Effector memory CD8-positive, alpha-beta T cell (primary cell): ENCODE results near the gene TMEM143.
A peak's percentile ranks its signal among the peaks of the same experiment; 100 is the strongest.
"Not testable (repeated sequence)": the region's sequence is repeated elsewhere in the genome, so short reads cannot be mapped to it uniquely, and the experiment has no call there.

Experiments
- ATAC-seq: fragments of 150-1000 bp; cut with Tn5 transposase; replicated peaks from 2 replicates; pipeline ENCODE4 v1.10.0; 2021; ENCODE audit warnings: mild to moderate bottlenecking, moderate library complexity
- DNase-seq, 3 experiments: peaks; one replicate each; pipeline ENCODE4 v3.0.0; 2021
- H3K27ac Mint-ChIP-seq, 2 donors: one replicate each; pipeline ENCODE4 v1.8.0; 2022; ENCODE audit warnings: mild to moderate bottlenecking in 2 of 2, mixed read lengths in 2 of 2, moderate library complexity in 2 of 2
- H3K27me3 Mint-ChIP-seq, 2 donors: one replicate each; pipeline ENCODE4 v1.8.0; 2022; ENCODE audit warnings: mixed read lengths in 2 of 2
- H3K36me3 Mint-ChIP-seq: one replicate; pipeline ENCODE4 v1.8.0; 2022; ENCODE audit warnings: mild to moderate bottlenecking, moderate library complexity, mixed read lengths; ENCODE audit not compliant: insufficient read depth
- H3K4me1 Mint-ChIP-seq, 2 donors: one replicate each; pipeline ENCODE4 v1.8.0; 2022; ENCODE audit warnings: low read depth in 2 of 2, mixed read lengths in 2 of 2
- H3K4me3 Mint-ChIP-seq, 2 donors: one replicate each; pipeline ENCODE4 v1.8.0; 2022; ENCODE audit warnings: mild to moderate bottlenecking in 2 of 2, mixed read lengths in 2 of 2, moderate library complexity in 2 of 2
- H3K9me3 Mint-ChIP-seq, 2 donors: one replicate each; pipeline ENCODE4 v1.8.0; 2022; ENCODE audit warnings: mixed read lengths in 2 of 2

TMEM143 gene

DNA sequence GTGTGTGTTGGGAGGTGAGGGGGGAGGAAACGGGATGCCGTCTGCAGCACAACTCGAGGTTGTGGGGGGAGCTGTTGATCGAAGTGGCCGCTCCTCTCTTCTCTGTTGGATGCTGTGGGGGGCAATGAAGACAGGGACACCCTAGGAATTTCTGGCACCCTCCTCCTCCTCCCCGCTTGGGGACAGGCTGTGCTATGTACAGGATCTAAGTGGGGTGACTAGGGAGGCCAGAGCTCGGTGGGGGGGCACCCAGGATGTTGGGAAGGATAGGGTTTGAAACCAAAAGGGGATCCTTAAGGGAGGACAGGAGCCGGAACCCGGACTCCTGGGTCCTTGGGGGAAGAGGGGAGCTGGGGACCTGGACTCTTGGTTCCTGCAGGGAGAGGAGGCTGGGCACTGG lies 31.8 kb upstream of the TMEM143 start:
- H3K27ac Mint-ChIP-seq, result peak overlapping the region in 1 of 2 donors; percentile 49
- peaks cover 0 to 5% of the 10 kb centered on the region in 2 donors for H3K9me3 Mint-ChIP-seq
- peak overlapping the region; percentile 40 to 76 for H3K4me3 Mint-ChIP-seq
- ATAC-seq (no peak), DNase-seq (no peak)
- H3K4me1 Mint-ChIP-seq, result peaks cover 35 to 66% of the 10 kb centered on the region in 2 donors
- peaks cover 32 to 51% of the 10 kb centered on the region in 2 donors for H3K27me3 Mint-ChIP-seq
- peaks cover 9% of the 10 kb centered on the region for H3K36me3 Mint-ChIP-seq

DNA sequence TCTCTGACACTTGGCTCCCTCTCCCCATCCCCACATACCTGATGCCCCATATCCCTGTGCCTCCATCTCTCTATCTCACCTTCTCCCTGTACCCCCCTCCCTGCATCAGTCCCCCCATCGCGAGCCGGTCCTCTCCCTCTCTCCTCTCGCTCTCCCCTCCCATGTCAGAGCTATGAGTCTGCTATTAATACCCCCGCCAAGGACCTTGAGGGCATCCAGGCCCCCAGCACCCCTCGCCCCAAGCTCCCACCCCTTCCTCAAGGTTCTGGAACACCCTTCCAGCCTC lies 31.4 kb upstream of the TMEM143 start:
- ATAC-seq (no peak), DNase-seq (no peak)
- Mint-ChIP-seq H3K4me1 (peaks cover 37 to 67% of the 10 kb centered on the region in 2 donors), H3K36me3 (peaks cover 12% of the 10 kb centered on the region), H3K4me3 (peak overlapping the region; percentile 36 to 76), H3K9me3 (peaks cover 0 to 5% of the 10 kb centered on the region in 2 donors), H3K27me3 (peaks cover 32 to 51% of the 10 kb centered on the region in 2 donors), H3K27ac (peak overlapping the region in 1 of 2 donors; percentile 49)

DNA sequence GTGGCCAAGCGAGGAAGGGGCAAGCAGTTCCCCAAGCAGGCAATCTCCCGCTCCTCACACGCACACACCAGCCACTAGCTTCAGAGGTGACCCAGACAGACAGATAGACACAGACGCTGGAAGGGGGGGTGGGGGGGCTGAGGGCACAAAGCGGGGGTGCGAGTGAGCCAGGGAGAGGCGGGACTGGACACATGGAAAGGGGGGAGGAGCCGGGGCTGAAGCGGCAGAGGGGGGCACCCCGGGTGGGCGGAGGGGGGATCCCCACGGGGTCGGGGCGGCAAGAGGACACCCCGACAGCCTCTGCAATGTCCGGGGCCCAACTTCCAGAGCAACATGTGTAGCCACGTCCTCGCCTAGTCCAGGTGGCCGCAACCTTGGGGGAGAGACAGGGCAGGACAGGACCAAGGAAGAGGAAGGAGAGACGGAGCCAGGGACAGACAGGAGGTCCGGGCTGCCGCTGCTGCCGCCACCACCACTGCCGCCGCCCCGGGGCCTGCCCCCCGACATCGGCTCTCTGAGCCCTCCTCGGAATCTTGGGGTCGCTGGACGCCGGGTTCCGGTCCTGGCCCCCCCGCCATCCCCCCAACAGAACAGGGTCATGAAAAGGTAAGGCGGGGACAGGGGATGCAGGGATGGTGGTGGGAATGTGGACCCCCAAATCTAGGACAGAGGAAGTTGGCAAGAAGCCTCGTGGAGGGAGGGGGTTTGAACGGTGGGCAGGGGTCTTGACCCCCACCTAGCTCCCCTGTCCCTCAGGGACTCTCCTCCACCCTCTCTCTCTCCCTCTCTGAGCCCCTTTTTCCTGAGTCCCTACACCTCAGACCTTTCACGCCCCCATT lies 30.8 kb upstream of the TMEM143 start:
- DNase-seq, result no peak
- peaks cover 0 to 5% of the 10 kb centered on the region in 2 donors for H3K9me3 Mint-ChIP-seq
- H3K27me3 Mint-ChIP-seq, result peaks cover 32 to 51% of the 10 kb centered on the region in 2 donors
- no peak for ATAC-seq
- no peak overlapping the region for H3K27ac Mint-ChIP-seq
- H3K4me1 Mint-ChIP-seq, result peaks cover 37 to 66% of the 10 kb centered on the region in 2 donors
- peak overlapping the region; percentile 36 to 76 for H3K4me3 Mint-ChIP-seq
- peaks cover 12% of the 10 kb centered on the region for H3K36me3 Mint-ChIP-seq

DNA sequence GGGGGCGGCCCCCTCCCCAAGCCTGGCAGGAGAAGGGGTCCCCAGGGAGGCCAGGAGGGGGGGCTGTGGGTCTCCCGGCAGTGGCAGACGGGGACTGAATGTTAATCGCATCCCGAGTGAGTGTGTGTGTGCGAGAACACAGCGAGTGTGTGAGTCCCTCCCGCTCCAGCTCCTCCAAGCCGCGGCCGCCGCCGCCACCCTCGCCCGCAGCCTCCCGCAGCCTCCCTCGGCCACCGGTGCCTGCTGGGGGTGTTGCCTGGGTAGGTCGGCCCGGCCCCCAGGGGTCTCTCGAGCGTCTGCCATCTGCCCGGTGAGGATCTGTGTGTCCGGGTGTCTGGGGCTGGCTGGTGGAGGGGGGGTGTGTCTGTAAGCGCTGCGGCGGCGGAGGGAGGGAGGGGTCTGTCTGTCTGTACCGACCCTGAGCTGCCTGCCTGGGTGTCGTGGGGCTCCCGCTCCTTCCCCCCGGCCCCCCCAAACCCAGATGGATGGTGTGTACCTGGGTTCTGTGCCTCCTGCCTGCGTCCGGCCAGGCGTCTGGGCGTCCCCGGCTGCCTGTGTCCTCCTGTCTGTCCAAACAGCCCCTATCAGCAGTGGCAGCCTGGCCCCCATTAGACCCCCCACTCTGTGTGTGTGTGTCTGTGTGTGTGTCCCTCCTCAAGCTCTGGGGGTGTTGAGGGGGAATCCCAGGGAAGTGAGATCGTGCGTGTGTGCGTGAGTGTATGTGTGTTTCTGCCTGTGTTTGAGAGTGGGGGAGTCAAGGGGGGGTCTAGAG lies 30.0 kb upstream of the TMEM143 start, which contains the start of gene GRIN2D:
TSS of gene GRIN2D (plus strand) at position 110 of the 772 bp plus-strand sequence. CDS start 4,725 bp downstream, outside the sequence.
- ATAC-seq (no peak), DNase-seq (no peak)
- Mint-ChIP-seq H3K36me3 (peaks cover 12% of the 10 kb centered on the region), H3K27me3 (peaks cover 32 to 51% of the 10 kb centered on the region in 2 donors), H3K4me3 (peak within 1 kb of the TSS; percentile 93 to 95), H3K9me3 (no peaks in the 10 kb centered on the region), H3K27ac (peak within 1 kb of the TSS; percentile 58 to 80), H3K4me1 (peaks cover 35 to 58% of the 10 kb centered on the region in 2 donors)

DNA sequence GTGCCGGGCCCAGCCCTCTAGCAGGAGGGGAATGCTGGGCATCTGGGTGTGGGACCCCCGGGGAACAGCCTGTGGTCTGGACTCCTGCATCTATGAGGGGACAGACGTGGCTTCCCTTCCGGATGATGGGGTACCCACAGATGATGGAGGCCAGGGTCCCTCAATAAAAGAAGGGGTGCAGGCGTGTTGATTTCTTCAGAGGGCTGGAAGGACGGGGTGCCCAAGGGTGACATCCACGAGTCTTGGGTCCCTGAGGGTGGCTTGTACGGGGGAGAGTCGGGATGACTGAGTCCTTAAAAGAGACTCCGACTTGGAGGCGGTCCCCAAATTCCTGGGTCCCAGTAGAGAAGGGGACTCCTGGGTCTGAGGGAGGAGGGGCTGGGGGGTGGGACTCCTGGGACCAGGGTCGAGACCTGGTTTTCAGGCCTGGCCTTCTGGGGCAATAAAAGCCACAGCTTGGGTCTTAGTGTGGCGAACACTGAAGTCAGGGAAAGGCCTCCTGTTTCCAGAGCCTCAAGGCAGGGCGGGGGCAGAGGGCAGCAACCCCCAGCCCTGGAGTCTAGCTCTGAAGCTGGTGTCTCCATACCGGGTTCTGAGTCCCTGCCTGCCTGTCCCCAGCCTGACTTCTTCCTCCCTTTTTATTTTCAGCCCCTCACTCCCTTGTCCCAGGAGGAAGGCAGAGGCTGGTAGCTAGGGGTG lies 29.3 kb upstream of the TMEM143 start:
- H3K4me1 Mint-ChIP-seq, result peaks cover 37 to 57% of the 10 kb centered on the region in 2 donors
- no peak for DNase-seq
- no peak for ATAC-seq
- H3K27ac Mint-ChIP-seq, result peak overlapping the region; percentile 58 to 80
- H3K27me3 Mint-ChIP-seq, result peaks cover 32 to 51% of the 10 kb centered on the region in 2 donors
- peak overlapping the region; percentile 93 to 95 for H3K4me3 Mint-ChIP-seq
- peaks cover 16% of the 10 kb centered on the region for H3K36me3 Mint-ChIP-seq
- H3K9me3 Mint-ChIP-seq, result no peaks in the 10 kb centered on the region

DNA sequence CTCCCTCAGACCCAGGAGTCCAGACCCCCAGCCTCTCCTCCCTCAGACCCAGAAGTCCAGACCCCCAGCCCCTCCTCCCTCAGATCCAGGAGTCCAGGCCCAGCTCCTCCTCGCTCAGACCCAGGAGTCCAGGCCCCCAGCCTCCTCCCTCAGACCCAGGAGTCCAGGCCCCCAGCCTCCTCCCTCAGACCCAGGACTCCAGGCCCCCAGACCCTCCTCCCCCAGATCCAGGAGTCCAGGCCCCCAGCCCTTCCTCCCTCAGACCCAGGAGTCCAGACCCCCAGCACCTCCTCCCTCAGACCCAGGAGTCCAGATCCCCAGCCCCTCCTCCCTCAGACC lies 28.2 kb upstream of the TMEM143 start:
- Mint-ChIP-seq H3K36me3 (peaks cover 22% of the 10 kb centered on the region), H3K4me1 (peaks cover 28 to 47% of the 10 kb centered on the region in 2 donors), H3K4me3 (peak overlapping the region; percentile 93 to 95), H3K27ac (peak overlapping the region in 1 of 2 donors; percentile 58), H3K27me3 (peaks cover 25 to 41% of the 10 kb centered on the region in 2 donors)
- not testable (repeated sequence) for ATAC-seq, DNase-seq, H3K9me3 Mint-ChIP-seq

DNA sequence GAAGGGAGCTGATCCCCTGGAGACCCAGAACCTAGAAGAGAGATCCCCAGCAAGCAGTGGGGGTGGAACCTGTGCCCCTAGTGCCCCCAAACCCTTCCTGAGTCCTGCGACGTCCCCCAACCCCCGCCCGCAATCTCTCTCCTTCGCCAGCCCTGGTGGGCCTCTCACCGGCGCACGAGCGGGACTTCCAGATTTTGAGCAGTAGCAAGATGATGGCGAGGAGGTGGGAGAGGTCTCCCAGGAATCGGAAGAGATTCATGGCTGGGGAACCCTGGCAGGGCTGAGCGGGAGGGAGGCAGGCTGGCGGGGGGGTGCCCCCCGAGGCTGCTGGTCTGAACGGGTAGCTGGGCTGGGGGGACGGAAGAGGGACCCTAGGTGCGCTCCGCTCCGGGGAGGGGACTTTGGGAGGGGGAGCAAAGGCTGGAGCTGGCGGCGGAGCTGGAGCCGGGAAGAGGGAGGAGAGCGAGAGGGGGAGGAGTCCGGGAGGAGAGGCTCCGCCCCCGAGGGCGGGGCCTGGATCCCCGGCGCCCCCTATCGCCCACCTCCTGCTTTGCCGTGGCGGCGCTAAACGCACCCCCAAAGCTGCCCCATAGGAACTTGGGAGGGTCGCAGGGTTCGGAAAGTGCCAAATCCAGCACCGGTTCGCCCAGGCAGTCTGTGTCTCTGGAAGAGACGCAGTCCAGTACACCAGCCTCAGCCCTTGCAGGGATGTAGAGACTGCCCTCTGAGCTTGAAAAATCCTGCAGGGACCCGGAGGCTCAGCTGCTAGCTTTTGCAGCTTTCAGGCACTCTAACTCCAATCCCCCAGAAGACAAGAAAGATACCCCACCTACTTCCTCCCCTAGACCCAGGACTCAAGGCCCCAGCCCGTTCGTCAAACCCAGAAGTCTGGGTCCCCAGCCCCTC lies 27.6 kb upstream of the TMEM143 start, which contains the start of gene KDELR1:
TSS of gene KDELR1 (minus strand) at position 452 of the 906 bp plus-strand sequence. CDS start at position 259, 193 bp downstream.
- H3K9me3 Mint-ChIP-seq, result no peaks in the 10 kb centered on the region
- H3K27ac Mint-ChIP-seq, result peak within 1 kb of the TSS; percentile 97 to 98
- peaks cover 25 to 37% of the 10 kb centered on the region in 2 donors for H3K27me3 Mint-ChIP-seq
- ATAC-seq (peak; percentile 77), DNase-seq (peak; percentile 68 to 79 (median 75))
- peaks cover 27% of the 10 kb centered on the region for H3K36me3 Mint-ChIP-seq
- H3K4me1 Mint-ChIP-seq, result peaks cover 28 to 47% of the 10 kb centered on the region in 2 donors
- H3K4me3 Mint-ChIP-seq, result peak within 1 kb of the TSS; percentile 93 to 95

DNA sequence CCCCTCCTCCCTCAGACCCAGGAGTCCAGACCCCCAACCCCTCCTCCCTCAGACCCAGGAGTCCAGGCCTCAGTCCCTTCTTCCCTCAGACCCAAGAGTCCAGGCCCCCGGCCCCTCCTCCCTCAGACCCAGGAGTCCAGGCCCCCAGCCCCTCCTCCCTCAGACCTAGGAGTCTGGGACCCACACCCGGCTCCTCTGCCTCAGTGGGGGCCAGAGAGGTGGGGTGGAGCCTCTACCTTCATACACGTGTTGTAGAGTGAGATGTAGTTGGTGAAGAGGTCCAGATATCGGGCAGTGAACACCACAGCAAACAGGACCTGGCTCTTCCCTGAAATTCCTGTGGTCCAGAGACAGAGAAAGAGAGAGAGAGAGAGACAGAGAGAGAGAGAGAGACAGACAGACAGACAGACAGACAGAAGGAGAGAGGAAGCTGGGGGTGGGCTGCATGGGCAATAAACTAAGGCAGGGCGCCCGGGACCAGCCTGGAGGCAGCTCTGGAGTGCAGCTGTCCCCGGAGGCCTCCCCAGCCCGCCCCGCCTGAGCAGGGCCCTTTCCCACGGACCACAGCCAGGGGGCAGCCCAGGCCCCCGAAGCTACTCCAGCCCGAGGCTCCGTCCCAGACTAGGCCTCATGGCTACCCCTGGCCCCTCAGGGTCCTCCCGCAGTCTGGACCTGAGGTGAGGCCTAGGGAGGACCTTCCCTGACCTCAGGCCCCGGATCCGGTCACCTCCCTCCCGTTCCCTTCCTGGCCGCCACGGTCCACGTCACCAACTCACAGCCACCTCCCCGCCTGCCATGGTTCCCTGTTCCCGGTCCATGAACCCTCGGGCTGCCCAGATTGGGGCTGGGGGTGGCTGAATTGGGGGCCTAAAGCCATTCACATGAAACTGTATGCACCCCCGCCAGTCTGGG lies 26.7 kb upstream of the TMEM143 start:
- Mint-ChIP-seq H3K27me3 (peaks cover 17 to 28% of the 10 kb centered on the region in 2 donors), H3K27ac (peak overlapping the region; percentile 97 to 98), H3K4me1 (peaks cover 26 to 41% of the 10 kb centered on the region in 2 donors), H3K9me3 (no peaks in the 10 kb centered on the region), H3K36me3 (peaks cover 33% of the 10 kb centered on the region), H3K4me3 (peak overlapping the region; percentile 93 to 95)
- ATAC-seq (peak; percentile 74), DNase-seq (peak; percentile 58 to 67 (median 65))

DNA sequence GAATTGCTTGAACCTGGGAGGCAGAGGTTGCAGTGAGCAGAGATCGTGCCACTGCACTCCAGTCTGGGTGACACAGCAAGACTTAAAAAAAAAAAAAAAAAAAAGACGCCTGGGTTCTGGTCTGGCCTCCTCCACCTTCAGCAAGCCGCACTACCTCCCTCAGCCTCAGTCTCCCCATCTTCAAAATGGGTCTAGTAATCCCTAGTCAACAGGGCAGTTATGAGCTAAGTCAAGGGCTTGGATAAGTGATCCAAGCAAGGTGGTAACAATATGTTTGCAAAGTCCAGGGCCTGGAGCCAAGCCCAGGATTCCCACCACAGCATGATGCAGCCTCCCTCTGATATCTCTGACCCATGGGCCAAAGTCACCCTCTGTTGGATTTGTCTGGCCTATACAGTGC lies 23.2 kb upstream of the TMEM143 start:
- H3K36me3 Mint-ChIP-seq, result peaks cover 66% of the 10 kb centered on the region
- H3K4me3 Mint-ChIP-seq, result no peak overlapping the region
- ATAC-seq (no peak), DNase-seq (no peak)
- no peaks in the 10 kb centered on the region for H3K9me3 Mint-ChIP-seq
- H3K4me1 Mint-ChIP-seq, result peaks cover 14 to 21% of the 10 kb centered on the region in 2 donors
- H3K27ac Mint-ChIP-seq, result no peak overlapping the region
- H3K27me3 Mint-ChIP-seq, result no peaks in the 10 kb centered on the region

DNA sequence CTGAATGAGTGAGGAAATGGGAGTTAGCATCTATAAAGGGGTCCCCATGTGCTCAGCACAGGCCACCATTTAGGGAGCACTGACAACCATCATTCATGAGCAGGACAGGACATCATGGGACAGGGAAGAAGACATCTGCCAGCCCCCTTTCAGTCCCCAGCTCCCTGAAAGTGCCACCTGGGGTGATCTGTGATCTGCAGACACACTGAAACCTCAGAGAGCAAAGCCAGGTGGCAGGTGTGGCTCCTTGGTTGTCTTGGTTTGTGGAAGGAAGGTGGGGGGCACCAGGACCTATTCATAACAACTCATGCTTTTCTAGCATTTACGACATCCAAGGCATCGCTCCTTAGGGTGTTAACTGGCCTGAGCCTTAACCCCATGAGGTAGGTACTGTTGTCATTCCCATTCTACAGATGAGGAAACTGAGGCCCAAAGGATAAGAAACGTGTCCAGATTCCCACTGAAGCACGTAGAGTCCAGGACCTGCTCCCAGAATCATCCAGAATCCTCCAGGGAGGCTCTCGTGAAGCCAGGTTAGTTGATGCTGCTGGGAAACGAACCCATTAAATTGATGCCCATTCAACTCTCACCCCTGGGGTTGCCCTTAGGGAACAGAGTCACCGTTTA lies 21.8 kb upstream of the TMEM143 start:
- no peak for ATAC-seq
- Mint-ChIP-seq H3K9me3 (no peaks in the 10 kb centered on the region), H3K4me1 (peaks cover 6 to 9% of the 10 kb centered on the region in 2 donors), H3K27me3 (no peaks in the 10 kb centered on the region), H3K36me3 (peaks cover 67% of the 10 kb centered on the region), H3K27ac (no peak overlapping the region), H3K4me3 (no peak overlapping the region)
- DNase-seq, result no peak

DNA sequence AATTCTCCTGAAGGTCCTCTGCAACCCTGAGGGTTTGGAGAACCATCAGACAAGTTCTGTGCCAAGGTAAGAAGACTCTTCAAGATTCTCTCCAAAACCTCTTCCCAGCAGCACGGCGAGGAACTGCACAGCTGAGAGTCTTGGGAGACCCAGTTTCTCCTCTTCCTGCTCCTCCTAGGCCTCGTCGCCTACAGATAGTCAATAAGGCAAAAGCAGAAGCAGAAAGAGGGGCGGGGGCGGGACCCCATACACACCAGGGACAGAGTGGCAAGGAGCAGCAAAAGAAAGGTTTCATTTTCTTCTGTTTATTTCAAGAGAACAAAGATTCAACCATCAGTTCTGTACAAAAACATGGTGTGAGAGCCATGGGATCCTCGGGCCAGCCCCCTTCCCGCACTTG lies 18.5 kb upstream of the TMEM143 start:
- Mint-ChIP-seq H3K27ac (peak overlapping the region in 1 of 2 donors; percentile 17), H3K36me3 (peaks cover 54% of the 10 kb centered on the region), H3K4me3 (no peak overlapping the region), H3K9me3 (no peaks in the 10 kb centered on the region), H3K4me1 (peaks cover 1 to 5% of the 10 kb centered on the region in 2 donors), H3K27me3 (no peaks in the 10 kb centered on the region)
- DNase-seq (no peak), ATAC-seq (no peak)
